Right ventricle myocardium superior (tissue), 1 donor: ENCODE measurements around the gene IFI27L1. TPM values are rescaled to one million over a fixed set of nuclear protein-coding genes. Genes with fewer than 3 reads are reported as not detected.

Experiments used
- ATAC-seq: fragments of 200-7000 bp; cut with Tn5 transposase; one replicate; pipeline ENCODE4 v1.9.1; 2020; ENCODE audit warnings: mild to moderate bottlenecking; ENCODE audit not compliant: poor library complexity
- DNase-seq: peaks from one replicate; pipeline ENCODE4 v3.0.0-alpha.2; 2020
- intact Hi-C: fragments of 100-400 bp; cut with DNase I; formaldehyde crosslinking; loops from one replicate; pipeline ENCODE4 v1.11.2; 2022
- total RNA-seq: library from RNA; stranded (reverse); fragmentation: NEBNext Ultra II Directional; extraction: Animal tissue kit (Norgen Biotek cat#: 25700); gene quantifications from one replicate; pipeline ENCODE4 v1.2.1, GENCODE V29; 2021
- donor health status: DM: no; HTN: yes; CAD: no; lungs with severe emphysema.

The IFI27L1 gene
- total RNA-seq, 1 donor from 2014 or later: 11.6 TPM

DNA sequence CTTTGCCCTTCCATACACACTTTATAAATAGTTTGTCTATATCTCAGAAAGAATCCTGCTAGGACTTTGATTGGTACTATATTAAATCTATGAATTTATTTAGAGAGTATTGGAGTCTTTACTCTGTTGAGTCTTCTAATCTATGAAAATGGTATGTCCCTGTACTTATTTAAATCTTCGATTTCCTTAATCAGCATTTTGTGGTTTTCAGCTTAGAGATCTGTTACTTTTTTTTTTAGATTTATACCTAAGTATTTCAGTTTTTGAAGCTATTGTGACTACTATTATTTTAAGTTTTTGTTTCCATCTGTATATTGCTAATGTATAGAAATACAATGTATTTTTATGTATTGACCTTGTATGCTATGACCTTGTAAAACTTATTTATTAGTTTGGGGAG is 61.7 kb downstream of the IFI27L1 start:
- intact Hi-C loops: no loop called here
- ATAC-seq (no peak), DNase-seq (no peak)

DNA sequence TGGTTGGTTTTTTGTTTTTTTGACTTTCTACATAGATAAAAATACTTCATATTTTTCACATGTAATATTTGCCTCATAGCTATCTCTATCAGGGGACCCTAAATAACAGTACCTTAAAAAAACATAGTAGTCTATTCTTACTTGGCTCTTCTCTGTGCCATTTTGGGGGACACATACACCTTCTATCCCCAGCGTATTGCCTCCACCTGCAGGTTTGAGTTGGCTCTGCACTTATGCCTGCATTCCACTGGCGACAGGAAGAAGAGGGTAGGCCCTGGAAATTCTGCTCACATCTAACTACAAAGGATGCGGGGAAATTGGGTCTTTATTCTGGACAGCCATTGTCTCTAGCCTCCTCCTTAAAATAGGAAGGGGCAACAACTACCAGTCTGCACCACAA is 62.1 kb downstream of the IFI27L1 start:
- intact Hi-C loops: no loop called here
- no peak for DNase-seq
- no peak for ATAC-seq

DNA sequence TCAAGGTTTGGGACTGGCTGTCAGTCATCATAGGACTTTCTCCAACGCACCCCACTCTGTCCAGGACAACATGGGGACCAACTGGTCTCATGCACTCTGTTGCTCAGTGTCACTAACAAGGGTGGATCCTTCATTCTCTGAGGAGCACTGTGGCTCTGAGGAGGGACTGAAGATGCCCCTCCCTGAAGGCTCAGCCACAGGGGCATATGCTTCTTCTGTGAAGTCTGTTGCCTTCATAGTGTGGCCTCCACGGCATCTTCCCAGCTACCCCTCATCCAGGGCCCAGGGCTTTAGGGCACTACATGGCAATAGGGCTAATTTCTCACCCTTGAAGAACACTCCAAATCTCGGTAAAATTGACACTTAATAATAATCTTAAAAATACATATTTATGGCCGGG is 62.6 kb downstream of the IFI27L1 start:
- intact Hi-C loops: no loop called here
- no peak for ATAC-seq

GRCh38 chr14:94144765-94145164 is 63.7 kb downstream of the IFI27L1 start:
- intact Hi-C loops: no loop called here
- ATAC-seq (no peak), DNase-seq (no peak)

More for the DNA sequence above, 62.6 kb downstream of the IFI27L1 start:
- no peak for DNase-seq

- ATAC-seq (no peak), DNase-seq (no peak)
- intact Hi-C loops: no loop called here
Measured at GRCh38 chr14:94145902-94146527, 64.9 kb downstream of the IFI27L1 start.

Other genes with a start within 250 kb of the IFI27L1 start
- gene FAM181A, start 154.0 kb upstream of the IFI27L1 start, total RNA-seq: not detected
- gene ASB2, start 104.7 kb upstream of the IFI27L1 start, total RNA-seq: 297 TPM
- gene CCDC197, start 84.0 kb upstream of the IFI27L1 start, total RNA-seq: 1.3 TPM
- gene OTUB2, start 55.0 kb upstream of the IFI27L1 start, total RNA-seq: 0.56 TPM
- 181 TPM for gene DDX24, start 108 bp upstream of the IFI27L1 start, total RNA-seq
- gene IFI27, start 29.4 kb downstream of the IFI27L1 start, total RNA-seq: 132 TPM
- 50.1 TPM for gene IFI27L2, start 48.3 kb downstream of the IFI27L1 start, total RNA-seq
- gene PPP4R4, start 93.0 kb downstream of the IFI27L1 start, total RNA-seq: not detected
- not detected for gene SERPINA10, start 212.0 kb downstream of the IFI27L1 start, total RNA-seq
- not detected for gene SERPINA6, start 242.0 kb downstream of the IFI27L1 start, total RNA-seq